Medulla oblongata (tissue), 1 donor: ENCODE results near the gene ACOXL.

Experiments used
- DNase-seq: peaks from one replicate; pipeline ENCODE4 v3.0.0-alpha.2; 2015; ENCODE audit errors: extremely low spot score

Gene ACOXL

GRCh38 chr2:110828330-110828729 is 96.0 kb downstream of the ACOXL start:
- DNase-seq, result no peak

GRCh38 chr2:110829413-110830146 is 97.2 kb downstream of the ACOXL start:
- no peak for DNase-seq

GRCh38 chr2:110832740-110833139 is 100.4 kb downstream of the ACOXL start:
- no peak for DNase-seq

- no peak for DNase-seq
Observed at GRCh38 chr2:110834134-110834827, 101.9 kb downstream of the ACOXL start.

GRCh38 chr2:110836671-110837070 is 104.3 kb downstream of the ACOXL start:
- no peak for DNase-seq

GRCh38 chr2:110837446-110838409 is 105.4 kb downstream of the ACOXL start:
- DNase-seq, result no peak

GRCh38 chr2:110838657-110839384 is 106.4 kb downstream of the ACOXL start:
- DNase-seq, result no peak

- no peak for DNase-seq
Observed at GRCh38 chr2:110840508-110840907, 108.1 kb downstream of the ACOXL start.

GRCh38 chr2:110842048-110842447 is 109.7 kb downstream of the ACOXL start:
- DNase-seq, result no peak

GRCh38 chr2:110843496-110843895 is 111.1 kb downstream of the ACOXL start:
- no peak for DNase-seq

GRCh38 chr2:110843959-110844510 is 111.7 kb downstream of the ACOXL start:
- no peak for DNase-seq

- DNase-seq, result no peak
Observed at GRCh38 chr2:110847651-110848050, 115.3 kb downstream of the ACOXL start.

- no peak for DNase-seq
Observed at GRCh38 chr2:110848071-110848470, 115.7 kb downstream of the ACOXL start.

GRCh38 chr2:110848519-110849030 is 116.2 kb downstream of the ACOXL start:
- no peak for DNase-seq

GRCh38 chr2:110851531-110851930 is 119.2 kb downstream of the ACOXL start:
- no peak for DNase-seq

- DNase-seq, result no peak
Observed at GRCh38 chr2:110852051-110852450, 119.7 kb downstream of the ACOXL start.

- DNase-seq, result no peak
Observed at GRCh38 chr2:110852541-110853263, 120.3 kb downstream of the ACOXL start.

- DNase-seq, result peak; percentile 54
Observed at GRCh38 chr2:110853516-110853915, 121.1 kb downstream of the ACOXL start.

- DNase-seq, result no peak
Observed at GRCh38 chr2:110853948-110854347, 121.6 kb downstream of the ACOXL start.

GRCh38 chr2:110854355-110855081 is 122.1 kb downstream of the ACOXL start:
- DNase-seq, result no peak
